PC-9 (cell line): ENCODE measurements around the gene ZMYM4. TPM values are rescaled to one million over a fixed set of nuclear protein-coding genes. Genes with fewer than 3 reads are reported as not detected.

Experiments used
- BruUV-seq: library from RNA; stranded (reverse); fragments of 400-500 nt; replicated peaks from 2 replicates; lab custom pipeline; 2021; lab: Mats Ljungman, UMichigan
- CTCF ChIA-PET: fragments of 300-600 bp; sonication (Branson Sonifier 250); formaldehyde crosslinking; loops from one replicate; lab custom pipeline; 2022; ENCODE audit warnings: antibody characterized with exemption; lab: Charles Lee
- POLR2A ChIA-PET: fragments of 300-600 bp; sonication (Branson Sonifier 250); formaldehyde crosslinking; loops from one replicate; lab custom pipeline; 2022; ENCODE audit warnings: antibody characterized with exemption; ENCODE audit not compliant: unreplicated experiment; lab: Charles Lee
- DNase-seq, 2 experiments: peaks; one replicate each; pipeline versions ENCODE4 v3.0.0 to v3.0.0-alpha.2; 2015 to 2022; ENCODE audit warnings: mixed read lengths in 1 of 2
- H2AFZ ChIP-seq: fragments of 200-600 bp; sonication (generic); 2 replicates; pipeline ENCODE4 v1.8.1; 2017; ENCODE audit warnings: antibody characterized with exemption
- H3F3A ChIP-seq: fragments of 200-600 bp; sonication (generic); 2 replicates; pipeline ENCODE4 v1.8.1; 2017; ENCODE audit warnings: antibody characterized with exemption, mild to moderate bottlenecking, low read depth; ENCODE audit not compliant: insufficient read depth
- H3K27ac ChIP-seq: fragments of 200-600 bp; sonication (generic); 2 replicates; pipeline ENCODE4 v1.6.1; 2016; ENCODE audit warnings: mixed run types
- H3K27me3 ChIP-seq: fragments of 200-600 bp; sonication (generic); 2 replicates; pipeline ENCODE4 v1.6.1; 2016; ENCODE audit warnings: low read depth, mixed run types; ENCODE audit not compliant: insufficient read depth
- H3K36me3 ChIP-seq: fragments of 200-600 bp; sonication (generic); 2 replicates; pipeline ENCODE4 v1.6.1; 2016; ENCODE audit warnings: low read depth, mixed run types
- H3K4me1 ChIP-seq: fragments of 200-600 bp; sonication (generic); replicated peaks from 2 replicates; pipeline ENCODE4 v1.6.1; 2016; ENCODE audit warnings: mixed run types; ENCODE audit not compliant: insufficient read depth
- H3K4me2 ChIP-seq: fragments of 200-600 bp; sonication (generic); 2 replicates; pipeline ENCODE4 v1.6.1; 2017; ENCODE audit warnings: mixed run types
- H3K4me3 ChIP-seq: fragments of 200-600 bp; sonication (generic); 2 replicates; pipeline ENCODE4 v1.6.1; 2016; ENCODE audit warnings: mixed run types
- H3K79me2 ChIP-seq: fragments of 200-600 bp; sonication (generic); 2 replicates; pipeline ENCODE4 v1.6.1; 2017; ENCODE audit warnings: low read depth, mixed run types
- H3K9me2 ChIP-seq: fragments of 200-600 bp; sonication (generic); 2 replicates; pipeline ENCODE4 v1.8.1; 2017; ENCODE audit warnings: mild to moderate bottlenecking; ENCODE audit not compliant: insufficient read depth
- H3K9me3 ChIP-seq: fragments of 200-600 bp; sonication (generic); 2 replicates; pipeline ENCODE4 v1.8.1; 2016; ENCODE audit warnings: low read depth; ENCODE audit not compliant: insufficient read depth
- H4K20me1 ChIP-seq: fragments of 200-600 bp; sonication (generic); 2 replicates; pipeline ENCODE4 v1.8.1; 2017; ENCODE audit not compliant: insufficient read depth
- CTCF ChIP-seq: fragments of 200-600 bp; sonication (generic); conservative IDR thresholded peaks from 2 replicates; pipeline ENCODE4 v1.6.1; 2017; ENCODE audit warnings: mixed run types, antibody characterized with exemption, mild to moderate bottlenecking, moderate library complexity
- EZH2 ChIP-seq: fragments of 200-600 bp; sonication (generic); IDR thresholded peaks from 2 replicates; pipeline ENCODE4 v1.8.0; 2017; ENCODE audit warnings: antibody characterized with exemption, low read depth
- intact Hi-C: fragments of 100-400 bp; cut with micrococcal nuclease; formaldehyde crosslinking; loops from one replicate; pipeline ENCODE4 v1.10.0; 2022; ENCODE audit not compliant: unreplicated experiment
- total RNA-seq: library from RNA; stranded (reverse); gene quantifications from 2 replicates; pipeline ENCODE4 v1.2.3, GENCODE V29; 2021

Gene ZMYM4
- total RNA-seq, 1 experiment from 2014 or later, result 84.4 TPM

GRCh38 chr1:35222322-35223083 lies 46.0 kb upstream of the ZMYM4 start:
- Histone ChIP-seq H3K27ac (no peak overlapping the region), H2AFZ (no peak overlapping the region), H3K4me1 (no peaks in the 10 kb centered on the region), H4K20me1 (no peaks in the 10 kb centered on the region), H3K27me3 (no peaks in the 10 kb centered on the region), H3F3A (no peaks in the 10 kb centered on the region), H3K4me3 (no peak overlapping the region), H3K36me3 (no peaks in the 10 kb centered on the region), H3K9me2 (no peaks in the 10 kb centered on the region), H3K4me2 (no peak overlapping the region), H3K79me2 (no peaks in the 10 kb centered on the region), H3K9me3 (no peaks in the 10 kb centered on the region)
- CTCF ChIA-PET, result interaction anchor here (0.6 kb wide), 2 partner anchors 189 to 468 kb away, joined by 3 read pairs; partner anchors contain the start of gene GJB5
- TF ChIP-seq EZH2 (no peak), CTCF (no peak)
- no TSS peak for BruUV-seq
- DNase-seq, result no peak
- POLR2A ChIA-PET, result no interaction called here
- intact Hi-C loops, result no loop called here

DNA sequence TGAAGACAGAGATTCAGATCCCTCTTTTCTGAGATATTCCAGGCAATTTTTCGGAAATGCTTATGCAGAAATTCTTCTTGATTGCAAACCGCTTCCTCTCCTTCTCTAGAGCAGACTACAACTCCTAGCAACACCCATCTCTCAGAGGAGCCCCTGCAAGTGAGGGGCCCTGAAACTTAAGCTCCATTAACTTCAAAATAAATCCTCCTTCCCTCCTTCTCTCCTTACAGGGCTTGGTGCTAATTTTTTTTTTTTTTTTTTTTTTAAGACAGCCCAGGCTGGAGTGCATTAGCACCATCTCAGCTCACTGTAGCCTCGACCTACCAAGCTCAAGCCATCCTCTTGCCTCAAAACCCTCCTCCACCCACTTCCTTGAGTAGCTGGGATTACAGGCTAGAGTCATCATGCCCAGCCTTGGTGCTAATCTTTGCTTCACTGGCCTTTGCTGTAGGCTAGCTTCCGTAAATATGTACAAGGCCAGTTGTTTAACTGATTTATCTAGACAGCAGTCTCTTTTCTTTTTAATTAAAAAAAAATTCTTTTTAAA lies 45.4 kb upstream of the ZMYM4 start:
- Histone ChIP-seq H3K4me2 (no peak overlapping the region), H4K20me1 (no peaks in the 10 kb centered on the region), H3K27ac (no peak overlapping the region), H2AFZ (no peak overlapping the region), H3K36me3 (no peaks in the 10 kb centered on the region), H3K9me3 (no peaks in the 10 kb centered on the region), H3F3A (no peaks in the 10 kb centered on the region), H3K4me3 (no peak overlapping the region), H3K4me1 (no peaks in the 10 kb centered on the region), H3K9me2 (no peaks in the 10 kb centered on the region), H3K27me3 (no peaks in the 10 kb centered on the region), H3K79me2 (no peaks in the 10 kb centered on the region)
- TF ChIP-seq EZH2 (no peak), CTCF (no peak)
- intact Hi-C loops, result no loop called here
- no peak for DNase-seq
- CTCF ChIA-PET, result interaction anchor here (0.6 kb wide), 2 partner anchors 254 to 468 kb away, joined by 3 to 4 read pairs; partner anchors contain the start of gene GJB5
- POLR2A ChIA-PET, result no interaction called here
- BruUV-seq, result no TSS peak

GRCh38 chr1:35226546-35226945 lies 42.0 kb upstream of the ZMYM4 start:
- intact Hi-C loops, result no loop called here
- BruUV-seq, result no TSS peak

More at GRCh38 chr1:35226546-35226945, 42.0 kb upstream of the ZMYM4 start:
- no peaks in the 10 kb centered on the region for H3K79me2 ChIP-seq
- H4K20me1 ChIP-seq, result no peaks in the 10 kb centered on the region
- H3K4me1 ChIP-seq, result no peaks in the 10 kb centered on the region
- no peak overlapping the region for H3K4me2 ChIP-seq
- H3K9me3 ChIP-seq, result no peaks in the 10 kb centered on the region
- no peaks in the 10 kb centered on the region; the same call in 1 of the 2 replicates for H3F3A ChIP-seq
- H3K4me3 ChIP-seq, result no peak overlapping the region
- ChIA-PET POLR2A (interaction anchor here (0.6 kb wide), 1 partner anchor 50 kb away, joined by 5 read pairs; no protein-coding TSS in a partner anchor), CTCF (no interaction called here)
- no peak for TF ChIP-seq CTCF
- TF ChIP-seq EZH2, result no peak
- no peaks in the 10 kb centered on the region for H3K27me3 ChIP-seq
- no peak overlapping the region for H3K27ac ChIP-seq
- no peaks in the 10 kb centered on the region for H3K36me3 ChIP-seq
- no peak overlapping the region for H2AFZ ChIP-seq
- no peak for DNase-seq
- H3K9me2 ChIP-seq, result no peaks in the 10 kb centered on the region
